Gastroesophageal sphincter (tissue), 3 donors: ENCODE results near the gene VPS35.

ENCODE experiments used
- EP300 ChIP-seq: sonication (generic); formaldehyde crosslinking; IDR thresholded peaks from one replicate; pipeline ENCODE4 v1.6.1; 2017; ENCODE audit warnings: antibody characterized with exemption, mild to moderate bottlenecking
- TF ChIP-seq, protein P1 (sequence below), 4 experiments: fragments of 200-600 bp in 2 of 4; fragments of 450-650 bp in 2 of 4; sonication (generic) in 1 of 4; IDR thresholded peaks; one replicate each; pipeline ENCODE4 v1.5.1; 2017 to 2019; ENCODE audit warnings: antibody characterized with exemption in 4 of 4, mild to moderate bottlenecking in 2 of 4, moderate library complexity in 2 of 4

GRCh38 chr16:46702030-46702429 is 13.1 kb upstream of the VPS35 start:
- TF ChIP-seq, protein P1, sequence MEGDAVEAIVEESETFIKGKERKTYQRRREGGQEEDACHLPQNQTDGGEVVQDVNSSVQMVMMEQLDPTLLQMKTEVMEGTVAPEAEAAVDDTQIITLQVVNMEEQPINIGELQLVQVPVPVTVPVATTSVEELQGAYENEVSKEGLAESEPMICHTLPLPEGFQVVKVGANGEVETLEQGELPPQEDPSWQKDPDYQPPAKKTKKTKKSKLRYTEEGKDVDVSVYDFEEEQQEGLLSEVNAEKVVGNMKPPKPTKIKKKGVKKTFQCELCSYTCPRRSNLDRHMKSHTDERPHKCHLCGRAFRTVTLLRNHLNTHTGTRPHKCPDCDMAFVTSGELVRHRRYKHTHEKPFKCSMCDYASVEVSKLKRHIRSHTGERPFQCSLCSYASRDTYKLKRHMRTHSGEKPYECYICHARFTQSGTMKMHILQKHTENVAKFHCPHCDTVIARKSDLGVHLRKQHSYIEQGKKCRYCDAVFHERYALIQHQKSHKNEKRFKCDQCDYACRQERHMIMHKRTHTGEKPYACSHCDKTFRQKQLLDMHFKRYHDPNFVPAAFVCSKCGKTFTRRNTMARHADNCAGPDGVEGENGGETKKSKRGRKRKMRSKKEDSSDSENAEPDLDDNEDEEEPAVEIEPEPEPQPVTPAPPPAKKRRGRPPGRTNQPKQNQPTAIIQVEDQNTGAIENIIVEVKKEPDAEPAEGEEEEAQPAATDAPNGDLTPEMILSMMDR (IDR thresholded peaks at IDR 0.05), result no peak
- no peak for TF ChIP-seq EP300
